GM19238 (cell line): ENCODE results near the gene SCLY.

Experiments used
- DNase-seq: peaks from one replicate; pipeline ENCODE4 v3.0.0; 2011; ENCODE audit warnings: low spot score; ENCODE audit not compliant: insufficient read length

The SCLY gene

GRCh38 chr2:238069021-238069709 lies 8.4 kb downstream of the SCLY start:
- no peak for DNase-seq

- DNase-seq, result no peak
Observed at GRCh38 chr2:238069877-238070276, 9.1 kb downstream of the SCLY start.

GRCh38 chr2:238075397-238075796 lies 14.6 kb downstream of the SCLY start:
- no peak for DNase-seq

GRCh38 chr2:238077292-238077691 lies 16.5 kb downstream of the SCLY start:
- no peak for DNase-seq

GRCh38 chr2:238079874-238080327 lies 19.1 kb downstream of the SCLY start:
- DNase-seq, result no peak

- DNase-seq, result no peak
Observed at GRCh38 chr2:238080518-238080917, 19.7 kb downstream of the SCLY start.

- no peak for DNase-seq
Observed at GRCh38 chr2:238081150-238081549, 20.3 kb downstream of the SCLY start.

- no peak for DNase-seq
Observed at GRCh38 chr2:238081561-238081960, 20.8 kb downstream of the SCLY start.

- DNase-seq, result no peak
Observed at GRCh38 chr2:238082151-238082550, 21.4 kb downstream of the SCLY start.

GRCh38 chr2:238082827-238083226 lies 22.0 kb downstream of the SCLY start:
- DNase-seq, result no peak

- DNase-seq, result no peak
Observed at GRCh38 chr2:238083919-238084318, 23.1 kb downstream of the SCLY start.

GRCh38 chr2:238084761-238085160 lies 24.0 kb downstream of the SCLY start:
- DNase-seq, result no peak

- no peak for DNase-seq
Observed at GRCh38 chr2:238085899-238086298, 25.1 kb downstream of the SCLY start.

GRCh38 chr2:238087211-238087610 lies 26.4 kb downstream of the SCLY start:
- no peak for DNase-seq

- DNase-seq, result no peak
Observed at GRCh38 chr2:238090887-238091286, 30.1 kb downstream of the SCLY start.

GRCh38 chr2:238091436-238092060 lies 30.7 kb downstream of the SCLY start:
- DNase-seq, result no peak

GRCh38 chr2:238092486-238093035 lies 31.8 kb downstream of the SCLY start:
- no peak for DNase-seq

GRCh38 chr2:238093181-238094140 lies 32.7 kb downstream of the SCLY start:
- no peak for DNase-seq

GRCh38 chr2:238094438-238095022 lies 33.7 kb downstream of the SCLY start:
- no peak for DNase-seq

GRCh38 chr2:238095143-238095542 lies 34.3 kb downstream of the SCLY start:
- no peak for DNase-seq

- no peak for DNase-seq
Observed at GRCh38 chr2:238096311-238097011, 35.7 kb downstream of the SCLY start.
